ENCODE data around the gene NPTX2. TPM values are rescaled to one million over a fixed set of nuclear protein-coding genes. Genes with fewer than 3 reads are reported as not detected.

Gene NPTX2, protein sequence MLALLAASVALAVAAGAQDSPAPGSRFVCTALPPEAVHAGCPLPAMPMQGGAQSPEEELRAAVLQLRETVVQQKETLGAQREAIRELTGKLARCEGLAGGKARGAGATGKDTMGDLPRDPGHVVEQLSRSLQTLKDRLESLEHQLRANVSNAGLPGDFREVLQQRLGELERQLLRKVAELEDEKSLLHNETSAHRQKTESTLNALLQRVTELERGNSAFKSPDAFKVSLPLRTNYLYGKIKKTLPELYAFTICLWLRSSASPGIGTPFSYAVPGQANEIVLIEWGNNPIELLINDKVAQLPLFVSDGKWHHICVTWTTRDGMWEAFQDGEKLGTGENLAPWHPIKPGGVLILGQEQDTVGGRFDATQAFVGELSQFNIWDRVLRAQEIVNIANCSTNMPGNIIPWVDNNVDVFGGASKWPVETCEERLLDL
- total RNA-seq (2021): not detected in 2 replicates
- not detected for Bru-seq, nascent RNA
- BruChase-seq, experiment 1, labeled RNA remaining after a 2-hour chase: not detected
- not detected for BruChase-seq, experiment 2, labeled RNA remaining after a 6-hour chase
- long read RNA-seq: 0 reads

DNA sequence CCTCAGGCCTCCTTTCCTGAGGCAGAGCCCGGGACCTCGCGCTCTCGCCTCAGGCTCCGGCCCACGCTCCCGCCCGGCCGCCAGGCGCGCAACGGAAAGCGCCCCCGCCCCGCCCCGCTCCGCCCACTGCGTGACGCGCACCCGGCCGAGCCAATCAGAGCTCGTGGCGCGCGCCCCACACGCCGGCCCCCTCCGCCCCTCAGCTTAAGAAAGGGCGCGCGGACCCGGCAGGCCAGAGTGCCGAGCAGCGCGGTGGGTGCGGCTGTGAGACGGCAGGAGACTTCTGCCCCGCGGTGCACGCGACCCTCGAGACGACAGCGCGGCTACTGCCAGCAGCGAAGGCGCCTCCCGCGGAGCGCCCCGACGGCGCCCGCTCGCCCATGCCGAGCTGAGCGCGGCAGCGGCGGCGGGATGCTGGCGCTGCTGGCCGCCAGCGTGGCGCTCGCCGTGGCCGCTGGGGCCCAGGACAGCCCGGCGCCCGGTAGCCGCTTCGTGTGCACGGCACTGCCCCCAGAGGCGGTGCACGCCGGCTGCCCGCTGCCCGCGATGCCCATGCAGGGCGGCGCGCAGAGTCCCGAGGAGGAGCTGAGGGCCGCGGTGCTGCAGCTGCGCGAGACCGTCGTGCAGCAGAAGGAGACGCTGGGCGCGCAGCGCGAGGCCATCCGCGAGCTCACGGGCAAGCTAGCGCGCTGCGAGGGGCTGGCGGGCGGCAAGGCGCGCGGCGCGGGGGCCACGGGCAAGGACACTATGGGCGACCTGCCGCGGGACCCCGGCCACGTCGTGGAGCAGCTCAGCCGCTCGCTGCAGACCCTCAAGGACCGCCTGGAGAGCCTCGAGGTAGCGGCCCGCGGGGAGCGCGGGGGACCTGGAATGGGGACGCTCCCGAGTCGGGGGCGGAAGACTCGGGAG, at the start of gene NPTX2:
Gene NPTX2, plus strand, starts transcription at position 235 of the 909 bp plus-strand sequence. Its CDS starts 177 bp downstream, at position 412.
- no peaks in the 10 kb centered on the region for H3K9me2 ChIP-seq (ENCODE audit: insufficient read depth)
- POLR2A ChIA-PET (ENCODE audit: unreplicated experiment): interaction anchor here (0.6 kb wide), 1 partner anchor 104 kb away, joined by 6 read pairs; no protein-coding TSS in a partner anchor
- DNase-seq: no peak
- H3K9me3 ChIP-seq (ENCODE audit: insufficient read depth, low read depth): no peaks in the 10 kb centered on the region
- no peak within 1 kb of the TSS for H3K4me2 ChIP-seq
- H3K27me3 ChIP-seq (ENCODE audit: insufficient read depth, low read depth): peaks cover 38% of the 10 kb centered on the region
- CTCF ChIA-PET: no interaction called here
- BruUV-seq (replicated peaks): no TSS peak
- no peaks in the 10 kb centered on the region for H3F3A ChIP-seq (ENCODE audit: insufficient read depth, low read depth)
- H4K20me1 ChIP-seq (ENCODE audit: insufficient read depth): no peaks in the 10 kb centered on the region
- intact Hi-C loops (cut with micrococcal nuclease; ENCODE audit: unreplicated experiment): no loop called here
- TF ChIP-seq, protein P1, sequence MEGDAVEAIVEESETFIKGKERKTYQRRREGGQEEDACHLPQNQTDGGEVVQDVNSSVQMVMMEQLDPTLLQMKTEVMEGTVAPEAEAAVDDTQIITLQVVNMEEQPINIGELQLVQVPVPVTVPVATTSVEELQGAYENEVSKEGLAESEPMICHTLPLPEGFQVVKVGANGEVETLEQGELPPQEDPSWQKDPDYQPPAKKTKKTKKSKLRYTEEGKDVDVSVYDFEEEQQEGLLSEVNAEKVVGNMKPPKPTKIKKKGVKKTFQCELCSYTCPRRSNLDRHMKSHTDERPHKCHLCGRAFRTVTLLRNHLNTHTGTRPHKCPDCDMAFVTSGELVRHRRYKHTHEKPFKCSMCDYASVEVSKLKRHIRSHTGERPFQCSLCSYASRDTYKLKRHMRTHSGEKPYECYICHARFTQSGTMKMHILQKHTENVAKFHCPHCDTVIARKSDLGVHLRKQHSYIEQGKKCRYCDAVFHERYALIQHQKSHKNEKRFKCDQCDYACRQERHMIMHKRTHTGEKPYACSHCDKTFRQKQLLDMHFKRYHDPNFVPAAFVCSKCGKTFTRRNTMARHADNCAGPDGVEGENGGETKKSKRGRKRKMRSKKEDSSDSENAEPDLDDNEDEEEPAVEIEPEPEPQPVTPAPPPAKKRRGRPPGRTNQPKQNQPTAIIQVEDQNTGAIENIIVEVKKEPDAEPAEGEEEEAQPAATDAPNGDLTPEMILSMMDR (conservative IDR thresholded peaks at IDR 0.05): no peak
- TF ChIP-seq EZH2 (IDR thresholded peaks at IDR 0.05; ENCODE audit: low read depth): no peak
- no peaks in the 10 kb centered on the region for H3K36me3 ChIP-seq (ENCODE audit: low read depth)
- no peak within 1 kb of the TSS for H2AFZ ChIP-seq
- no peak within 1 kb of the TSS for H3K4me3 ChIP-seq
- no peak within 1 kb of the TSS for H3K27ac ChIP-seq
- no peaks in the 10 kb centered on the region for H3K79me2 ChIP-seq (ENCODE audit: low read depth)
- H3K4me1 ChIP-seq (replicated peaks; ENCODE audit: insufficient read depth): no peaks in the 10 kb centered on the region

DNA sequence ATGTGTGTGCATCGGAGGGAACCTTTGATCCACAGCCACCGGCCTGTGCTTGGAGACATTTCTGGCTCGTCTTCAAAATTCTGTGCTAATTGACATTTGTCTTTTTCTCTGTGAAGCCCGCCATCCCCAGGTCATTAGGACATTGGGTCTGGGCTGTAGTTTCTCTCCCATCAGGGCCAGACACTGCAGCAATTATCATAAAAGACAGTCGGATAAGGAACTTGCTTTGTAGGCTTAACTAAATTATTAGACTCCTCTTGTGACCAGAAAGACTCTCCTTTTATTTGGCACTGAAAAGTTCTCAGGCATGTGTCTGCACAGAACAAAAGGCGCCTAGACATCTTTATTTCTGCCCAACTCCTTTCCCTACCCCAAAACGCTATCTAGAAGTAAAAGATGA, 49.1 kb upstream of the NPTX2 start:
- CTCF ChIA-PET: no interaction called here
- TF ChIP-seq, protein P1 (conservative IDR thresholded peaks at IDR 0.05): no peak
- TF ChIP-seq EZH2 (IDR thresholded peaks at IDR 0.05; ENCODE audit: low read depth): no peak
- no peaks in the 10 kb centered on the region for H3K9me3 ChIP-seq (ENCODE audit: insufficient read depth, low read depth)
- H3K79me2 ChIP-seq (ENCODE audit: low read depth): no peaks in the 10 kb centered on the region
- intact Hi-C loops (cut with micrococcal nuclease; ENCODE audit: unreplicated experiment): no loop called here
- H3K27ac ChIP-seq: no peak overlapping the region
- no TSS peak for BruUV-seq (replicated peaks)
- POLR2A ChIA-PET (ENCODE audit: unreplicated experiment): no interaction called here
- H4K20me1 ChIP-seq (ENCODE audit: insufficient read depth): no peaks in the 10 kb centered on the region
- no peak overlapping the region for H2AFZ ChIP-seq
- H3K27me3 ChIP-seq (ENCODE audit: insufficient read depth, low read depth): peaks cover 84% of the 10 kb centered on the region
- no peak overlapping the region for H3K4me2 ChIP-seq
- no peak overlapping the region for H3K4me3 ChIP-seq
- no peaks in the 10 kb centered on the region for H3K36me3 ChIP-seq (ENCODE audit: low read depth)
- H3K4me1 ChIP-seq (replicated peaks; ENCODE audit: insufficient read depth): no peaks in the 10 kb centered on the region
- H3F3A ChIP-seq (ENCODE audit: insufficient read depth, low read depth): no peaks in the 10 kb centered on the region
- no peaks in the 10 kb centered on the region for H3K9me2 ChIP-seq (ENCODE audit: insufficient read depth)
- no peak for DNase-seq

DNA sequence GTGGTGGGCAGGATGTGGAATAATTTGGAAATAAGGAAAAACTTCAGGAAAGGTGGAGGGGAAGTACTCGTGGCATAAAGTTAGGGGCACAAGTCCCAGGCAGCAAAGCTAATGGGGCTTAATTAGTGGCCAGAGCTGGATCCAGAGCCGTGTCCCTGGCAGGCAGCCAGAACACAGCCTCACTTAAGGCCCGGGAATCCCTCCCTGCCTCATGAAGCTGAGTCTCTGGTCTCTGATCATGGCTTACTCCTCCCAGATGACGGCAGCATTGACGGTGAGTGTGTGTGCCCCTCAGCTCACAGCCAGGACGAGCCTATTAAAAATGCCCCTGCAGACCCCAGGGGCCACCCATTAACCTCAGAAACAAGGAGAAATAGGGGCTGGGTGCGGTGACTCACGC, 48.2 kb upstream of the NPTX2 start:
- Histone ChIP-seq H3F3A (ENCODE audit: insufficient read depth, low read depth) (no peaks in the 10 kb centered on the region), H4K20me1 (ENCODE audit: insufficient read depth) (no peaks in the 10 kb centered on the region), H3K4me1 (replicated peaks; ENCODE audit: insufficient read depth) (no peaks in the 10 kb centered on the region), H3K27me3 (ENCODE audit: insufficient read depth, low read depth) (peaks cover 86% of the 10 kb centered on the region), H3K4me3 (no peak overlapping the region), H3K27ac (no peak overlapping the region), H3K79me2 (ENCODE audit: low read depth) (no peaks in the 10 kb centered on the region), H3K4me2 (no peak overlapping the region), H3K9me2 (ENCODE audit: insufficient read depth) (no peaks in the 10 kb centered on the region), H3K9me3 (ENCODE audit: insufficient read depth, low read depth) (no peaks in the 10 kb centered on the region), H2AFZ (no peak overlapping the region), H3K36me3 (ENCODE audit: low read depth) (no peaks in the 10 kb centered on the region)
- no peak for DNase-seq
- intact Hi-C loops (cut with micrococcal nuclease; ENCODE audit: unreplicated experiment): no loop called here
- CTCF ChIA-PET: no interaction called here
- no TSS peak for BruUV-seq (replicated peaks)
- POLR2A ChIA-PET (ENCODE audit: unreplicated experiment): no interaction called here
- no peak for TF ChIP-seq EZH2 (IDR thresholded peaks at IDR 0.05; ENCODE audit: low read depth)
- TF ChIP-seq, protein P1 (conservative IDR thresholded peaks at IDR 0.05): no peak
